HG03039 (cell line): ENCODE results near the gene GABRB1.

ENCODE experiments used
- ATAC-seq: cut with Tn5 transposase; IDR thresholded peaks from one replicate; pipeline ENCODE4 v1.9.1; 2021; ENCODE audit warnings: mild to moderate bottlenecking, moderate library complexity; ENCODE audit not compliant: unreplicated experiment

GABRB1 gene

GRCh38 chr4:47109379-47109778, 78.0 kb downstream of the GABRB1 start:
- ATAC-seq: no peak

DNA sequence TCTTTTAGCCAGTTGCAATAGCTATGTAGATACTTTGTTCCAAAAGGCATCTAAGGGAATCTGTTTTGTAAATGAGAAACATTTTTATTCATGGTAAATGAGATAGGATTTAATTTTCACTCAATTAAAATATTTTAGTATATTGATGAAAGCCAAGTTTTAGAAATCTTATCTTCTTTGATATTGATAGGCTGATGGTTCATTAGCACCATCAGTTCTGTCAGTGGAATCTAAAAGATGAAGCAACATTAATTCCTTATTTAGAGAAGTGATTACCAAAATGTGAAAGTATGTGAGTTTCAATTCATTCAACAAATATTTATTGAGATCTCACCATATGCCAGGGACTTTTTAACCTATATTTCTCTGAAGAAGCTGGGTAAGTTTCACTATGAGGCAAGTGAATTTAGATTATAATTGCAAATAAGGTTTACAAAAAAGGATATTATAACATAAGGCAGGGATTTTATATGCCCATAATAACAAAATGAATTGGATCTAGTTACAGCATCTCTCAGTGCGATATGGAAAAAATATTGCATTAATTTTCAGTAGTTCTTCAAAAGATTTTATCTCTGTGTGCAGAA, 79.3 kb downstream of the GABRB1 start:
- no peak for ATAC-seq

- ATAC-seq: no peak
Observed at GRCh38 chr4:47118192-47118929, 87.0 kb downstream of the GABRB1 start.

GRCh38 chr4:47120783-47121182, 89.4 kb downstream of the GABRB1 start:
- ATAC-seq: no peak

GRCh38 chr4:47122592-47123291, 91.4 kb downstream of the GABRB1 start:
- ATAC-seq: peak; percentile 91

GRCh38 chr4:47128991-47129390, 97.6 kb downstream of the GABRB1 start:
- no peak for ATAC-seq

DNA sequence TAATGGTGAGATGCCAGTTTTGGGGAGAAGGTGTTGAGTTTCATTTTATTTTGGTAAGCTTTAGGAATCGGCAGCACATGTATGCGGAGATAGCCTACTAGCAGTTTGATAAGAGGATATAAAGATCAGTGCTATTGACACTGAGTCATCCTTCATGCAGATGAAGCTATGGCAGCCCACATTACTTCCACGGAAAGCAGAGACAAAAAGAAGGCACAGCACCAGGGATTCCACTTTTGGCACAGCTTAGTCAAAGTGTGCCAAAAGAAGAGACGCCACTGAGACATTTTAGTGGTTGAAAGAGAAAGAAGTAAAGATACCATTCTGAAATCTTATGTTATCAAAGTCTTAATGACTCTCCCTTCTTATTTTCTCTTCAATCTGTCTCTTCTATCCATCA, 103.8 kb downstream of the GABRB1 start:
- ATAC-seq: no peak

GRCh38 chr4:47143261-47143660, 111.9 kb downstream of the GABRB1 start:
- no peak for ATAC-seq

GRCh38 chr4:47145630-47146029, 114.3 kb downstream of the GABRB1 start:
- peak; percentile 99 for ATAC-seq

DNA sequence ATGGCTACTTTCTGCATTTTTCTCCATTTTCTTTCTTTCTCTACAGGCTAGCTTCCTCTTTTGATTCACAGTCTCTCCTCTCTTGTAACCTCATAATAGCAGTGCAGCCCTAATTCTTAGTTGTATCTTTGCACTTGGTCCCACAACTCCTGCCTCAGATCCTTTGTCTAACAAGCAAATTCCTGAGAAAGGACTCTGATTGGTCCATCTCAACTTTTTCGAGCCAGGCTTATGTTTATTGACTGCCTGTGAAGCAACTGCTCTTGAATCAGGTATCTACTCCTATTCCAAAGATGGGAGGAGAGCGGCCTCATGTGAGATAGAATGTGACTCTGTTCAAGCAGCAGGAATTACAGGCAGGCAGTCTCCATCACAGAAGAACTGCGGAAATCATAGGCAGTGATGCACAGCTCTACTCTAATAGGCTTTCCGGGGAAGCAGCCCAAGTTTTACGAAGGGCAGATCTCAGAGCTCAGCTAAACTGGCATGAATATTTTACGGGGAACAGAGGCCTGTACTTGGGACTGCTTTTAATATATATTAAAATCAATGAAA, 123.5 kb downstream of the GABRB1 start:
- ATAC-seq: no peak

DNA sequence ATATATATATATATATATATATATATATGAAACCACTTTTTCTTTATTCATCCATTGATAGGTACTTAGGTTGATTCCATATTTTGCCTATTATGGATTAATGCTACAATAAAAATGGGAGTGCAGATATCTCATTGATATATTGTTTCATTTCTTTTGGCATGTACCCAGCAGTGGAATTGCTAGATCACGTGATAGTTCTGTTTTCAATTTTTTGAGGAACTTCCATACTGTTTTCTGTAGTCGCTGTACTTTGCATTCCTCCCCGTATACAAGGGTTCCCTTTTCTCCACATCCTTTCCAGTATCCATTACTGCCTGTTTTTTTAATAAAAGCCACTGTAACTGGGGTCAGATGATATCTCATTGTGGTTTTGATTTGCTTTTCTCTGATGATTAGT, 124.6 kb downstream of the GABRB1 start:
- ATAC-seq: no peak

- ATAC-seq: no peak
Observed at GRCh38 chr4:47160095-47160494, 128.7 kb downstream of the GABRB1 start.

- no peak for ATAC-seq
Observed at GRCh38 chr4:47167081-47168035, 136.0 kb downstream of the GABRB1 start.

DNA sequence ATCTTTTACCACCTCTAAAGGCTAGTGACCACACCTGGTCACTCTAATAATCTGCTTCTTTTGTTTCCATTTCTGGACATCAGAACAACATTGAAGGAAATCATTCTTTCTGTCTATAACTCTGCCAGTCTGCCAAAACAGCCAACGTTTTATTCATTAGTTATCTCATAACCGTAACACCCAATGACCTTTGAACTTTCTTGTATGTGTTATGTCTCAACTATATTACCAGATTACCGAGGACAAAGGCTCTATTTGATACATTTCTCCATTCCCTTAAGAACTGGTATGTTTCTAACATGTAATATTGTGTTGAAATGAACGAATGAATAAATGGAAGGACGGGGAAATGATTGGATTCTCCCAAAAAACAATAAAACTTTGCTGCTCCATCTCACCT, 152.7 kb downstream of the GABRB1 start:
- ATAC-seq: no peak

DNA sequence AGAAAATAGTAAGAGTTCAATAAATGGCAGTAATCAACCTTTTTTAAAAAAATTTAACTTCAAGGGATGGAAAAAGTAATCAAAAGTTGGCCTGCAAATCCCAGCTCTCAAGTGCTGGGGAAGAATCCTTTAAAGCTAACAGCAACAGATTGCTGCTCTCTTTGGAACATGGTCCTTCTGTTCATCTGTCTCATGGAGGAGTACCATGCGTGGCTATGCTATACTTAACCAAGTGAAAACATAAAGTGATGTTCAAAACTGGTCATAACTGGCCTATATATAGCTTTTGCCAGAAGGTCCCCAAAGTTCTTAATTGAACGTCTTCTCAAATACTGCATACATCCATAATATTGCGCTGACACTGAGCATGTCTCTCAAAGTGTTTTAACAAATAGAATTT, 154.4 kb downstream of the GABRB1 start:
- ATAC-seq: no peak

- ATAC-seq: no peak
Observed at GRCh38 chr4:47187608-47188007, 156.2 kb downstream of the GABRB1 start.

DNA sequence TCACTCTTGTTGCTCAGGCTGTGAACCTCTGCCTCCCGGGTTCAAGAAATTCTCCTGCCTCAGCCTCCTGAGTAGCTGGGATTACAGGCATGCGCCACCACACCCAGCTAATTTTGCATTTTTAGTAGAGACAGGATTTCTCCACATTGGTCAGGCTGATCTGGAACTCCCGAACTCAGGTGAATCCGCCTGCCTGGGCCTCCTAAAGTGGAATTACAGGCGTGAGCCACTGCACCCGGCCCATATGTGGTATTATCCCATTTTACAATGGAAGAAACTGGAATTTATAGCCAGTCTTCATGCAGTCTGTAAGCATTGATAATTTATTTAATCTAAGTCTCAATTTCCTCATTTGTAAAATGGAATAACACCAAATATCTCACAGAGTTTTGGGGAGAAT, 161.8 kb downstream of the GABRB1 start:
- ATAC-seq: no peak

DNA sequence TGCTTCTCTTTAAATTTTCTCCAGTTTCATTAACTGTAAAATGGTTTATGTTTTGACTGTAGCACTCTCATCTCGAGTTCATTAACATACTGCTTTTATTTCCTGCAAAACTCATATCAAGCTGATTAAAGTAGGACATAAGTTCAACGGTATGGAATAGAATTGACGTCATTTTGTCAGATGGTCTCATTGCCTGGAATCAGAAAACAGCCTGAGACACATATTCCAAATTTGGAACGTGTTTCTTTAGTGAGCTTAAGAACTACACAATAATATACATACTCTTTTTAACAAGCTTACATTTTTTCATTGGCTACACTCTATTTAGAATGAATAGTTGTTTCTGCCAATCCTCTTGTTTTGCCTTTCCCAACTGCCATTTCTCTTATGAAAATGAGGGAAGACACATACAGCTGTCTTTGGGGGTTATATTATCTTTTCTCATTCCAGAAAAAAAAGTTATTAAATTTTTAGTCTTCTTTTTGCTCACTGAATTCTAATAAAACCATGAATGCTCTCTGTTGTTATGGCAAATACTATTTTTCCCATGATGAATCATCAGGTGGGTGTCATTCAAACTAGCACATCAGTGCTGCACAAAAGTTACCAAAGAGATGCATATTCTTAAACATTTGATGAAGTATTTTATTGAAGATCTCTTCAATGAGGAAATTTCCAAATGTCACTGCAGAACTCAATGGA, 162.8 kb downstream of the GABRB1 start:
- ATAC-seq: no peak

DNA sequence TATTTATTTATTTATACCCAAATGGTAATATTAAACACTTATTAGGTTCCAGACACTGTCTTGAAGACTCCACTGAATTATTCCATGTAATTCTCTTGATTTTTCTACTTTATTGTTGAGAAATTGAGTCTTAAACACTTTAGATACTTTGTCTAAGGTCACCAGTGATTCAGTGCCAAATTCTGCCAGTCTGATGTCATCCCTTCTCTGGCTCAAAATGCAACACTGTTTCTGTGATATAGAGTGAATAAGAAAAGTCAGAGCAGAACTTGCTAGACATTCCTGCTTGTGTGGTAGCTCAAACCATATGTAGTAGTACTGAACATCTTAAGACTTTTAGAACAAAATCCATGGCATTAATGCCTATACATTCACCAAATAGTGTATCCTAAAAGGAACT, 164.3 kb downstream of the GABRB1 start:
- ATAC-seq: no peak

- no peak for ATAC-seq
Observed at GRCh38 chr4:47198791-47199190, 167.4 kb downstream of the GABRB1 start.
